Amygdala (tissue), 56 donors: ENCODE data around the gene S100A16.

Source experiments
- DNase-seq, 56 donors: peaks; one replicate each; lab custom pipeline; 2025; lab: John Stamatoyannopoulos, UW

Gene S100A16

GRCh38 chr1:153617663-153618062 is 4.7 kb upstream of the S100A16 start:
- DNase-seq, result peak in 20 of 56 donors; percentile 9 to 72 (median 34)

DNA sequence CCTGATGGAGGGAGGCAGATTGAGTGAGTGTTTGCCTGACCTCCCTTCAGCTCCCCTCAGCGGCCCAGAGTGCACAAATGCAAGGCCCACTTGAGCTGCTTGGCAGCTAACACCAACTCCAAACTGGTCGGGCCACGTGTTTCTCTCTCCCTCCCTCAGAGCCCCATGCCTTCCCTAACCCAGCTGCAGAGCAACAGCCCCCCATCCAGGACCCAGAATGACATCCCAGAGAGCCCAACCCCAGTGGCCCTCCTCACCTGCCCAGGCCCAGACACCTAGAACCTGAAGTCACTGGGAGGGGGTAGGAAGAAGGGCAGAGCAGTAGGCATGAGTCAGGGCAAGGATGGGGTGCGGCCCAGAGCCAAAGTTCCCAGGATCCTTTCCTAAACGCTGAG is 4.0 kb upstream of the S100A16 start:
- DNase-seq, result peak in 1 of 56 donors; percentile 21

- no peak for DNase-seq
Observed at GRCh38 chr1:153616144-153616916, 3.4 kb upstream of the S100A16 start, which contains the start of gene S100A14. Gene S100A14 (minus strand): TSS chr1:153616325. CDS start chr1:153615858, 467 bp downstream.

DNA sequence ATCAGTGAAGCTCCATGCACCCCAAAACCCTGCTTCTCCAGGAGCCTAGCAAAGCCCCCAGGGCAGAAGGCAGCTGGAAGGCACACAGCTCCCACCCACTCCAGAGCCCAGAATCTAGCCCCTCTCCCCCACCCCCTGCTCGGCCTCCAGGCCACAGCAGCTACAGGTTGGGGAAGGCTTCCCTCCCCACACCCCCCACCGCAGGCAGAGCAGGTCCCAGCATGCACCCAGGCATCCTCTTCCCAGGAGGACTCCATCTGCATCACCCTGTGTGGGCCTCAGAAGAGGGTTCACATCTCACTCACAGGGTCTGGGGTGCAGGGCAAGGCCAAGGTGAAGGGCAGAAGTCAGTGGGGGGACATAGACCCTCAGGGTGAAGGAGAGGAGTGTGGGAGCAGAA is 2.5 kb upstream of the S100A16 start:
- no peak for DNase-seq

GRCh38 chr1:153614906-153615305 is 2.0 kb upstream of the S100A16 start:
- DNase-seq, result no peak

- DNase-seq, result no peak
Observed at GRCh38 chr1:153614189-153614900, 1.4 kb upstream of the S100A16 start.

DNA sequence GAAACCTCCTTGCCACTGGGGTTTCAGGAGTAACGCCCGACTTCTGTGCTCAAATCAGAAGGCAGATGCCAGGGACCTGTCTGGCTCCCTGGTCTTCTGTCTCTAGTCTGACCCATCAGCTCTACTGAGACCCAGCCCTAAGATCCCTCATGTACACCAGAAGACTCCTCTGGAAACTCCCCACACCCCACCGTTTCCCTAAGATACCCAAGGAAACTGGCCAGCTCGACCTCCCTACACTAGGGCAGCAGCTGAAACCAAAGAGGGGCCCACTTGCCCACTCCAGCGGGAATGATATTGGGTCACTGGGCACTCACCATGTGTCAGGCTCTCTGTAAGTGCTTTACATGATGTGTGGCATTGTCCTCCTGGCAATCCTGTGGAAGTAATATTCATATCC is 469 bp upstream of the S100A16 start:
- no peak for DNase-seq

DNA sequence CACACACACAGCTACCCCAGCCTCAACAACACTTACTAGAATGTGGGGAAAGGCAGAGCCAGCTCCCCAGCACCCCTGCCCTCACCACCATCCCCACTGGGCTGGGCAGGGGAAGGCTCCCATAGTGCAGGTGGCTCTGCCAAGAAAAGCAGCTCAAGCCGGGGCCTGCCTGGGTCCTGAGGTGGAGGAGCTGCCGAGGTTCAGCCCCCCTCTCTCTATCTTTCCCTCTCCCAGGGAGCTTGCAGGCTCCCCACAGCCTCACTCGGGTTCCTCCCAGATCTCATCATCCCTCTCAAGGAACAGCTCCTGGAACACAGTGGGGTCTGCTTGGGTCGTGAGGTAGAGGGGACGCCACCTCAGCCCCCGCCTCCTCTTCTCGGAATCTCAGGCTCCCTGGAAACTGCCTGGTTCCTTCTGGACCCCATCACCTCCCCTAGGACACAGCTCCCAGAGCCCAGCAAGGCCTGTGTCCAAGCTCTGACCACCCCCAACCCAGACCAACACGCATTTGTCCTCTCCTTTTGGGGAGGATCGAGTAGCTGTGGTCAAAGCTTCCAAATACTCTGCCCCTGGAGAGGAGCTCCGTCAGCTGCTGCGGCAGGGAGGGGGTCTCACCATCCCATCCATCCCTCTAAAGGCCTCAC is 704 bp downstream of the S100A16 start:
- DNase-seq, result peak in 2 of 56 donors; percentile 14 to 15

- DNase-seq, result no peak
Observed at GRCh38 chr1:153611356-153611755, 1.6 kb downstream of the S100A16 start.

DNA sequence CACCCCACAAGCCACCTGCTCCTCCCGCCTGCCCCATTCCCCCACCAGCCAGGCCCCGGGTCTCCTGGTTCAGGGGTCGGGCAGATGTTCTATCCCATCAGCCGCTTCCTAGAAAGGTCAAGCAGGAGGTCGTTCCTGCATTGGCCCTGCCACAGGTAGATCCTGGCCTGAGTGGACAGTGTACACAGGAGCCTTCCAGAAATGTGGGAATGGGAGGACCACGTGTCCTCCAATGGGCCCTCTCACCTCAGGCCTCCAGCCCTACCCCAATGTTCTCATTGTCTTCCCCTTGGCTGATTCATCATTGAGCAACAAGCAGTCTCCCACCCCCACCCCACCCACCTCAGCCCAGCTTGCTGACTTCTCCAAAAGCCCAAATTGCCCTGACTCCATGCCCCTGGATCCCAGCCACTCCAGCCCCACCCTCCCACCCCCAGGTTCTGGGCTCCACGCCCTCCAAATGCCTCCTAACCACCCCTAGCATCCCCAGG is 2.1 kb downstream of the S100A16 start:
- DNase-seq, result no peak

DNA sequence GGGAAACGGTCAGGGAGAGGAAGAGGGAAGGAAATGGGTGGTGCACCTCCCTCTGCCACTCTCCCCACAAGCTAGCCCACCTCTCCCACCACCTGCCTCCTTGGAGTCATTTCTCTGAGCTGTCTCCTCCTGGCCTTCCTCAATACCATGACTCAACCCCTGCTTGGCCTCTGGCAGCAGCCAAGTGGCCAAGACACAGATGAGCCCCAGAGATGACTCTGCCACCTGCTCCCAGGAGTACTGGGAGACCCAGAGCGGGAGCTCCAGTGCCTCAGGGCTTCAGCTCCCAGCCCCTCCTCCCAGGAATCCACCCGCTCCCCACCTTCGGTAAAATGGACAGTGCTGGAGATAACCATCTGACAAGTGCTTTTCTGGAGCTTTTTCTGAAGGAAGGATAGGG is 2.6 kb downstream of the S100A16 start:
- no peak for DNase-seq

DNA sequence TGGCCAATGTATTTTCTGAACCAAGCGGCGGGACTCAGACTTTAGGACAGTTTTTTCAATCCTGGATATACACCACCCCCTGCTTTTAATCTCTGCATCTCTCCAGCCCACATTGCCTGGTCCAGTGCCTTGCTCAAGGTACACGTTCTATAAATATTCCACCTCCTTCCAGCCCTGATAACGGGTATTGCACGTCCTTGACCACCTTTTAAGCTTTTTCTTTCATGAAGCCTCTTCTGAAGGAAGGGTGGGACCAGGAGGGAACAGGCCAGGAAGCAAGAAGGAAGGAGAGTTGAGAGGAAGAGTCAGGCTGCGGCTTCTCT is 3.4 kb downstream of the S100A16 start:
- DNase-seq, result no peak

DNA sequence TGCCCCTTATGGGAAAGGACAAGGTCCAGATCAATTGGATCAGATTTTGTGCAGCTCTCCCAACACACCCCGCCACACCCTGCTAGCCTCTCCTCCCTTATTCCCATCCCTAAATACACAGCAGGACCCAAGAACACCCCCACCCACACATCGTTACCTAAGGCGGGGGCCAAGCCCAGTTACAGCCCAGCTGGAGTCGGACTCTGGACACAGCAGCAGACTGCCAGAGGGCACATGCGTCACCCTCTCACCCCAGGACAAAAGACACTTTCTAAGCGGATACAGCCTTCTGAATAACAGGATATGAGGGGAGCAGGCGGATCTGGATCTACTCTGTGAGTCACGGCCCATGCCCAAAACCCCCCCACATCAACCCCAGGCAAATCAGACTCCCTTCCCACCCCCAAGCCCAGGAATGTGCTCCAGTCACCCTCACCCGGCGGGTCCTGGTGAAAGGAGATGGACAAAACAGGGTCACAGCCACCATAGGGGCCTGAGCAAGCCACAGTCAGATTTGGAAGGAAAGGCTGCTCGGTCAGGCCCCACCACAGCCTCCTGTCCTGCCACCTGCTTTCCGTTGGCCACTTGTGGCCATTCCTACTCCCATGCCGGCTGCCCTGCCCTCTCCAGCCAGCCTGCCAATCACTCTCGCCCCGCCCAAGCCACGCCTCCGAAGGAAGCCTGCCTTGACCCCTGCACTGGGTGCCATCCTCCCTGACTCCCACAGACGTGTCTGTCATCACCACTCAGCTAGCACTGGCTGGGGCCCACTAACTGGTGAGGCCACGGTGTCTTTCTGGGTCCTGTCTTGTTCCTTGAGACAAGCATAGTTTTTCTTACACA is 4.0 kb downstream of the S100A16 start:
- peak in 41 of 56 donors; percentile 11 to 82 (median 53) for DNase-seq

GRCh38 chr1:153608089-153608682 is 4.8 kb downstream of the S100A16 start:
- no peak for DNase-seq

DNA sequence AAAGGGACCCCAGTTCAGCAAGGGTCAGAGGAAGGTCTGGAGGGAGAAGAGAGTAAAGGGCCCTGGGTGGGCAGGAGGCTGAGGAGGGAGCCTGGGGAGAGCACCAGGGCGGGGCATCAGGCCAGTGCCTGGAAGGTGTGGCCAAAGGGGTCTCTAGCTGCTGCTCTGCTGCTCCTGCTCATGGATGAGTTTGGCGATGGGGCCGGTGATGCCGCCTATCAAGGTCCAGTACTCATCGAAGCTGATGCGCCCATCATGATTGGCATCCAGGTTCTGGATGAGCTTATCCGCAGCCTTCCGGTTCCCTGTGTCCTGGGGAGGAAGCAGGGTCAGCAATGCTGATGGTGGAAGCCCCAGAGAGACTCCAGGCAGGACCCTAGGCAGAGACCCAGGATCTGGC is 5.6 kb downstream of the S100A16 start:
- DNase-seq, result no peak

DNA sequence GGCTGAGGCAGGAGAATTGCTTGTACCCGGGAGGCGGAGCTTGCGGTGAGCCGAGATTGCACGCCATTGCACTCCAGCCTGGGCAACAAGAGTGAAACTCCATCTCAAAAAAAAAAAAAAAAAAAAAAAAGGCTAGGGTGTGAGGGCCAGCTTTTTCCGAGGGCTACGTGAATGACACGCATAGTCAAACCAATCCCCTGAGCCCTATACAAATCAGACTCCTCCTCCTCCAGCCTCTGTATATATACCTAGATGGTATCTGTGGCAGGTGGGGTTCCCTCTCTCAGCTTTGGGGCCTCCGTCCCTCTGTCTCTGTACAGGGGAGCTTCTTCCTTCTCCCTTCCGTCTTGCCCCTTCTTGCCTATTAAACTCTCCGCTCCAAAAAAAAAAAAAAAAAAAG is 6.7 kb downstream of the S100A16 start:
- DNase-seq, result no peak

GRCh38 chr1:153602749-153603148 is 10.2 kb downstream of the S100A16 start:
- no peak for DNase-seq

DNA sequence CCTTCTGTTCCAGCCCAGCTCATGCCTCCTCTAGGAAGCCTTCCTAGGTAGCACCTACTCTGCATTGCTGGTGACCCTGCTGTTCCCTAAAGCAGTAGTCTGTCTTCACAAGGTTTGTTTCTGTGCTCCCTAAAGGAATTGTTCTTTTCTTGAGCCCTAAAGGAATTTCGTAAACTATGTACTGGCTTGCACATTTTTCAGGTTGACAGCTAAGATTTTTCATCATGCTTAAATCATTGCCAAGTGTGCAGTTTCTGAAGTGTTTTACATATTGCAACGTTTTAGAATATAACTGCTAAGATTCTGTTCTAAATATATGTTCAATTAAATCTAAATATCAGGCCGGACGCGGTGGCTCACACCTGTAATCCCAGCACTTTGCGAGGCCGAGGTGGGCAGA is 13.1 kb downstream of the S100A16 start:
- DNase-seq, result no peak

DNA sequence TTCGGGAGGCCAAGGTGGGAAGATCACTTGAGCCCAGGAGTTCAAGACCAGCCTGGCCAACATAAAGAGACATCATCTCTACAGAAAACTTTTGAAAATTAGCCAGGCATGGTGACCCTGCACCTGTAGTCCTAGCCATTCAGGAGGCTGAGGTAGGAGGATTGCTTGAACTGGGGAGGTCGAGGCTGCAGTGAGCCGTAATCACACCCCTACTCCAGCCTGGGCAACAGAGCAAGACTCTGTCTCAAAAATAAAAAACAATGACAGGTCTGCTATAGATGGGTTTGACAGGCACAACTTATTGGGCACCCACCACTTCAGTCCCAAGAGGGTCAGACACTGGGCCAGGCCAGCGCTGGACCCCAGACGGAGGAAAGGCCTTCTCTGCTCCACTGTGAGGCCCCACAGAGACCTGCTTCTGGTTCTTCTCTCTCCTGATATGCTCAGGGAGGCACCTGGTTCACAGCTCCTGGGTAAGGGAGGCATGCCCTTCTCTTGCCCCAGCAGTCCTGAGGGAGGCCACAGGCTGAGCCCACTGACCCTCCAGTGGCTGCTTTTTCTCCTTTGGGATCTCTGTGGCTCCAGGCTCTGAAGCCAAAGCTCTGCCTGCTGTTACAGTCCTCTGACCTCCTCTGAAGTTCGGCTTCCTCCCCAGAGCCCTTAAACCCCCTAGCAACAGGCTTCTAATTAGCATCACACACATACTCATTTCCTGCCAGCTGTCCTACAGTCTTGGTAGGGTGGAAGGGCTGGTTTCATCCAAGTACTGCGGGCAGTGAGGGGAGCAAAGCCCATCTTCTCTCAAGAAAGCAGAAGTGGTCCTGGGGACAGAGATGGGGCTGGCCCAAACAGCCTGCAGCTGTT is 14.4 kb downstream of the S100A16 start:
- DNase-seq, result peak in 4 of 56 donors; percentile 5 to 24 (median 16)
